NCI-H2196 treated with DMSO at 0.1 percent for 48 hours (cell line): Measurements from ENCODE around the gene GSG1L.

Experiments
- DNase-seq: peaks from one replicate; lab custom pipeline; 2025; ENCODE audit not compliant: unreplicated experiment; lab: John Stamatoyannopoulos, UW

The GSG1L gene

GRCh38 chr16:28027055-28027454, 36.5 kb downstream of the GSG1L start:
- no peak for DNase-seq

- DNase-seq: no peak
Measured at GRCh38 chr16:28025631-28026030, 37.9 kb downstream of the GSG1L start.

GRCh38 chr16:28019218-28019617, 44.3 kb downstream of the GSG1L start:
- DNase-seq: no peak

GRCh38 chr16:28014851-28015250, 48.7 kb downstream of the GSG1L start:
- DNase-seq: no peak

- DNase-seq: no peak
Measured at GRCh38 chr16:28013878-28014277, 49.6 kb downstream of the GSG1L start.

- no peak for DNase-seq
Measured at GRCh38 chr16:28013392-28013791, 50.1 kb downstream of the GSG1L start.

- DNase-seq: no peak
Measured at GRCh38 chr16:28011971-28012445, 51.5 kb downstream of the GSG1L start.

GRCh38 chr16:28011223-28011622, 52.3 kb downstream of the GSG1L start:
- DNase-seq: no peak

GRCh38 chr16:28010671-28011070, 52.8 kb downstream of the GSG1L start:
- no peak for DNase-seq

- DNase-seq: no peak
Measured at GRCh38 chr16:28009586-28010373, 53.7 kb downstream of the GSG1L start.

GRCh38 chr16:28003923-28004322, 59.6 kb downstream of the GSG1L start:
- DNase-seq: no peak

- no peak for DNase-seq
Measured at GRCh38 chr16:28003021-28003865, 60.3 kb downstream of the GSG1L start.

- DNase-seq: no peak
Measured at GRCh38 chr16:28001642-28002041, 61.9 kb downstream of the GSG1L start.

- no peak for DNase-seq
Measured at GRCh38 chr16:28001184-28001583, 62.3 kb downstream of the GSG1L start.

- no peak for DNase-seq
Measured at GRCh38 chr16:28000314-28001169, 63.0 kb downstream of the GSG1L start.

- no peak for DNase-seq
Measured at GRCh38 chr16:27999687-28000086, 63.8 kb downstream of the GSG1L start.

GRCh38 chr16:27995378-27995777, 68.1 kb downstream of the GSG1L start:
- DNase-seq: no peak

- DNase-seq: no peak
Measured at GRCh38 chr16:27994686-27995085, 68.8 kb downstream of the GSG1L start.

GRCh38 chr16:27993587-27993986, 69.9 kb downstream of the GSG1L start:
- no peak for DNase-seq

GRCh38 chr16:27991876-27992275, 71.6 kb downstream of the GSG1L start:
- no peak for DNase-seq

GRCh38 chr16:27985981-27986380, 77.5 kb downstream of the GSG1L start:
- DNase-seq: no peak
